Mesothelial cell of epicardium (in vitro differentiated cells): ENCODE measurements around the gene APBB1IP. TPM values are rescaled to one million over a fixed set of nuclear protein-coding genes. Genes with fewer than 3 reads are reported as not detected.
"Not testable (repeated sequence)": the region's sequence is repeated elsewhere in the genome, so short reads cannot be mapped to it uniquely, and the experiment has no call there.

Source experiments
- DNase-seq, 2 experiments: peaks; one replicate each; pipeline ENCODE4 v3.0.0; 2021; ENCODE audit warnings: low spot score in 2 of 2; ENCODE audit not compliant: unreplicated experiment in 2 of 2
- H3K27ac Mint-ChIP-seq: 2 replicates; pipeline ENCODE4 v1.8.0; 2021; ENCODE audit warnings: mixed read lengths
- H3K27me3 Mint-ChIP-seq: 2 replicates; pipeline ENCODE4 v1.8.0; 2021; ENCODE audit warnings: low read depth, mixed read lengths
- H3K36me3 Mint-ChIP-seq: 2 replicates; pipeline ENCODE4 v1.8.0; 2021; ENCODE audit warnings: mixed read lengths
- H3K4me1 Mint-ChIP-seq: 2 replicates; pipeline ENCODE4 v1.8.0; 2021; ENCODE audit warnings: mixed read lengths
- H3K4me3 Mint-ChIP-seq: 2 replicates; pipeline ENCODE4 v1.8.0; 2021; ENCODE audit warnings: mild to moderate bottlenecking, moderate library complexity, mixed read lengths
- H3K9me3 Mint-ChIP-seq: 2 replicates; pipeline ENCODE4 v1.8.0; 2021; ENCODE audit warnings: mixed read lengths
- CTCF ChIP-seq: fragments of 200-600 bp; sonication (generic); IDR thresholded peaks from one replicate; pipeline ENCODE4 v1.5.0; 2021; ENCODE audit warnings: antibody characterized with exemption; ENCODE audit not compliant: unreplicated experiment
- total RNA-seq: library from RNA; stranded (reverse); gene quantifications from 3 replicates; pipeline ENCODE4 v1.2.1, GENCODE V29; 2021

The APBB1IP gene, protein sequence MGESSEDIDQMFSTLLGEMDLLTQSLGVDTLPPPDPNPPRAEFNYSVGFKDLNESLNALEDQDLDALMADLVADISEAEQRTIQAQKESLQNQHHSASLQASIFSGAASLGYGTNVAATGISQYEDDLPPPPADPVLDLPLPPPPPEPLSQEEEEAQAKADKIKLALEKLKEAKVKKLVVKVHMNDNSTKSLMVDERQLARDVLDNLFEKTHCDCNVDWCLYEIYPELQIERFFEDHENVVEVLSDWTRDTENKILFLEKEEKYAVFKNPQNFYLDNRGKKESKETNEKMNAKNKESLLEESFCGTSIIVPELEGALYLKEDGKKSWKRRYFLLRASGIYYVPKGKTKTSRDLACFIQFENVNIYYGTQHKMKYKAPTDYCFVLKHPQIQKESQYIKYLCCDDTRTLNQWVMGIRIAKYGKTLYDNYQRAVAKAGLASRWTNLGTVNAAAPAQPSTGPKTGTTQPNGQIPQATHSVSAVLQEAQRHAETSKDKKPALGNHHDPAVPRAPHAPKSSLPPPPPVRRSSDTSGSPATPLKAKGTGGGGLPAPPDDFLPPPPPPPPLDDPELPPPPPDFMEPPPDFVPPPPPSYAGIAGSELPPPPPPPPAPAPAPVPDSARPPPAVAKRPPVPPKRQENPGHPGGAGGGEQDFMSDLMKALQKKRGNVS
- total RNA-seq = 0.20 to 0.22 TPM in 2 of 3 replicates, not detected in the other

- peak within 1 kb of the TSS; percentile 35 for H3K4me3 Mint-ChIP-seq
- H3K9me3 Mint-ChIP-seq = no peaks in the 10 kb centered on the region
- peaks cover 34% of the 10 kb centered on the region for H3K27me3 Mint-ChIP-seq
- no peaks in the 10 kb centered on the region for H3K36me3 Mint-ChIP-seq
- peaks cover 3% of the 10 kb centered on the region for H3K4me1 Mint-ChIP-seq
- H3K27ac Mint-ChIP-seq = no peak within 1 kb of the TSS
- no peak for DNase-seq
- no peak for TF ChIP-seq CTCF
These were observed at the start of gene APBB1IP for GRCh38 chr10:26437637-26438461. Gene APBB1IP (plus strand): TSS chr10:26438341. CDS start chr10:26492327, 53,986 bp downstream.

DNA sequence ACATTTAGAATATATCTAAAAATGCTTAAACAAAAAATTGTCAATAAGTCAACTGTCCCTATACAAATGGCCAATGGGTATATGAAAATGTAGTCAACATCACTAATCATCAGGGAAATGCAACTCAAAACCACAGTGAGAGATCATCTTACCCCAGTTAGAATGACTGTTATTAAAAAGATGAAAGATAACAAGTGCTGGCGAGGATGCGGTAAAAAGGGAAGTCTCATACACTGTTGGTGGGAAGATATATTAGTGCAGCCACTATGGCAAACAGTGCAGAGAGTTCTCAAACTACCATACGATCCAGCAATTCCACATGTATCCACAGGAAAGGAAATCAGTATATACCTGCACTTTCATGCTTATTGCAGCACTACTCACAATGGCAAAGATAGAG is 48.6 kb upstream of the APBB1IP start:
- TF ChIP-seq CTCF = no peak
- DNase-seq = no peak
- H3K4me3 Mint-ChIP-seq = no peak overlapping the region
- no peak overlapping the region for H3K27ac Mint-ChIP-seq
- no peaks in the 10 kb centered on the region for H3K4me1 Mint-ChIP-seq
- H3K36me3 Mint-ChIP-seq = no peaks in the 10 kb centered on the region
- peaks cover 18% of the 10 kb centered on the region for H3K27me3 Mint-ChIP-seq
- peaks cover 5% of the 10 kb centered on the region for H3K9me3 Mint-ChIP-seq

- no peak overlapping the region for H3K4me3 Mint-ChIP-seq
- TF ChIP-seq CTCF = no peak
- H3K27me3 Mint-ChIP-seq = peaks cover 18% of the 10 kb centered on the region
- H3K27ac Mint-ChIP-seq = no peak overlapping the region
- no peak for DNase-seq
- H3K36me3 Mint-ChIP-seq = no peaks in the 10 kb centered on the region
- peaks cover 5% of the 10 kb centered on the region for H3K9me3 Mint-ChIP-seq
- no peaks in the 10 kb centered on the region for H3K4me1 Mint-ChIP-seq
These were observed 46.1 kb upstream of the APBB1IP start for GRCh38 chr10:26391701-26392695.

DNA sequence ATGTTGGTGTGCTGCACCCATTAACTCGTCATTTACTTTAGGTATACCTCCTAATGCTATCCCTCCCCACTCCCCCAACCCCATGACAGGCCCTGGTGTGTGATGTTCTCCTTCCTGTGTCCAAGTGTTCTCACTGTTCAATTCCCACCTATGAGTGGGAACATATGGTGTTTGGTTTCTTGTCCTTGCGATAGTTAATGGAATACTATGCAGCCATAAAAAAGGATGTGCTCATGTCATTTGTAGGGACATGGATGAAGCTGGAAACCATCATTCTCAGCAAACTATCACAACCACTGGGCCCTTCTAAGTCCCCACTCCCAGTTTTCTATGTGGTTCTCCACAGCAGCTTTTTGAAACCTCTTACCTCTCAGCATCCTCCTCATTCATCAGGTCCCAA is 39.8 kb upstream of the APBB1IP start:
- not testable (repeated sequence) for H3K9me3 Mint-ChIP-seq, H3K36me3 Mint-ChIP-seq, H3K4me3 Mint-ChIP-seq, H3K27ac Mint-ChIP-seq, H3K27me3 Mint-ChIP-seq, DNase-seq, H3K4me1 Mint-ChIP-seq

GRCh38 chr10:26407406-26407969 is 30.7 kb upstream of the APBB1IP start:
- no peak for TF ChIP-seq CTCF
- DNase-seq = no peak
- Mint-ChIP-seq H3K27me3 (peaks cover 2% of the 10 kb centered on the region), H3K27ac (no peak overlapping the region), H3K4me3 (no peak overlapping the region), H3K4me1 (no peaks in the 10 kb centered on the region), H3K36me3 (peaks cover 2% of the 10 kb centered on the region), H3K9me3 (peaks cover 14% of the 10 kb centered on the region)
